Measurements from ENCODE around the gene NUCKS1. TPM values are rescaled to one million over a fixed set of nuclear protein-coding genes. Genes with fewer than 3 reads are reported as not detected.
A peak's percentile ranks its signal among the peaks of the same experiment; 100 is the strongest.

NUCKS1 gene
- total and polyA plus RNA-seq, 9 donors: 79.4 to 335 (median 223) TPM

- H3K4me3 ChIP-seq: no peak overlapping the region
- WGBS, 3 donors: 67 to 76% (median 72%) methylated on average over 5 of the region's 5 CpGs
- no peaks in the 10 kb centered on the region for H3K4me1 ChIP-seq (ENCODE audit: insufficient read depth)
- no peaks in the 10 kb centered on the region for H3K27me3 ChIP-seq
- TF ChIP-seq CTCF (IDR thresholded peaks at IDR 0.05): no peak
- no peak for TF ChIP-seq EP300 (IDR thresholded peaks at IDR 0.05)
- no peak for TF ChIP-seq POLR2A (IDR thresholded peaks at IDR 0.05)
- no peak overlapping the region for H3K27ac ChIP-seq
- intact Hi-C loops (cut with DNase I): loop anchor here (5.0 to 10.0 kb wide), 3 partner anchors 121 to 313 kb away; no protein-coding TSS in a partner anchor
- no peaks in the 10 kb centered on the region for H3K9me3 ChIP-seq
- no peaks in the 10 kb centered on the region for H3K36me3 ChIP-seq
- DNase-seq: no peak
These were observed 44.2 kb upstream of the NUCKS1 start for GRCh38 chr1:205794011-205794730.

- Histone ChIP-seq H3K9me3 (no peaks in the 10 kb centered on the region), H3K4me1 (ENCODE audit: insufficient read depth) (no peaks in the 10 kb centered on the region), H3K4me3 (no peak overlapping the region), H3K27ac (no peak overlapping the region), H3K36me3 (no peaks in the 10 kb centered on the region), H3K27me3 (no peaks in the 10 kb centered on the region)
- no peak for DNase-seq
- intact Hi-C loops (cut with DNase I): loop anchor here (5.0 to 10.0 kb wide), 3 partner anchors 122 to 314 kb away; no protein-coding TSS in a partner anchor
- TF ChIP-seq CTCF (IDR thresholded peaks at IDR 0.05) (no peak), EP300 (IDR thresholded peaks at IDR 0.05) (no peak), POLR2A (IDR thresholded peaks at IDR 0.05) (no peak)
- whole genome bisulfite sequencing, 3 donors: 56 to 74% (median 71%) methylated on average over 6 of the region's 6 CpGs
These were observed 43.1 kb upstream of the NUCKS1 start for GRCh38 chr1:205792961-205793673.

DNA sequence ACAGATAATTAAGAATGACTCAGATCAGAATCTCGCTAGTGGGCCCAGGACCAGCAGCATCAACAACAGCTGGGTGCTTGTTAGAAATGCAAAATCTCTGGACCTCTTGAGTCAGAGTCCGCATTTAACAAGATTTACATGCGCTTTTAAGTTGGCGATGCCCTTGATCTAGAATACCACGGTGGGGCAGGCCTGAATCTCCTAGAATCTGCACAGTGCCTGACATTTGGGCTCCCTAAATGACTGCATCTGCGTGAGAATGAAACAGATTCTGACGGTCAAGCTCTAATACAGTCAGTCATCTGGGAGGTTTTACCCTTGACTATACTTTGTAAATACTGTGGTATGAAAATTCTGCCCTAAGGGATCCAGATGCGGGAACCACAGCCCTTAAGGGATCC lies 42.5 kb upstream of the NUCKS1 start:
- Histone ChIP-seq H3K27ac (no peak overlapping the region), H3K27me3 (no peaks in the 10 kb centered on the region), H3K4me1 (ENCODE audit: insufficient read depth) (no peaks in the 10 kb centered on the region), H3K9me3 (no peaks in the 10 kb centered on the region), H3K36me3 (no peaks in the 10 kb centered on the region), H3K4me3 (no peak overlapping the region)
- WGBS, 3 donors: 37 to 62% (median 49%) methylated on average over 8 of the region's 8 CpGs
- intact Hi-C loops (cut with DNase I): loop anchor here (5.0 to 10.0 kb wide), 3 partner anchors 122 to 315 kb away; no protein-coding TSS in a partner anchor
- no peak for DNase-seq
- TF ChIP-seq CTCF (IDR thresholded peaks at IDR 0.05) (no peak), EP300 (IDR thresholded peaks at IDR 0.05) (no peak), POLR2A (IDR thresholded peaks at IDR 0.05) (no peak)

DNA sequence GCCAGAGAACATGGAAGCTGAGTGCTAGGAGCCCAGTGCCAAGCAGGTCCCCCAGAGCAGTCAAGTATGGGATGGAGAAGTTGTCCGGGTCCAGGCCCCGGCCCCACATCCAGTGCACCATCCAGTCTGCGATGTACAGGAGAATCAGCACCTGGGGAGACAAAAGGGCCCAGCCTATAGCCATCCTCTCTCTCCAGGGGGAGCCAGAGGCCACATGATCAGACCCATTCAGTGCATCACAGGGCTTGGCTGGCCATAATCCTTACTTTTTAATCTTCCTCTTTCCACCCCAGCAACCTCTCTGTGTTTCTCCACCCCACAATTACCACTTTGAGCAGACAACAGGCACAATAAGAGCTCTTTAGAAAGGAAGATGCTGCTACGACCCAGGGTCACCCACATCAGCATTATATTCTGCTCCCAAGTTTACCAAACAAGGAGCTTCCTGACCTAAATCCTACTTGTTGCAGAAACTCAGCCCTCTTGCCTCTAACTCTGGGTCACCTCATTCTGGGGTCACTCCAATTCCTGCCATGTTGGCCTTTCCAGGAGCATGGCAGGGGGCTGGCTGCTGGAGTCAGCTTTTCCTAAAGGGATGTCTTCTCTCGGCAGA lies 41.7 kb upstream of the NUCKS1 start:
- peak; percentile 61 to 75 (median 69) for TF ChIP-seq CTCF (IDR thresholded peaks at IDR 0.05)
- no peak for TF ChIP-seq POLR2A (IDR thresholded peaks at IDR 0.05)
- intact Hi-C loops (cut with DNase I): loop anchor here (2.0 to 10.0 kb wide), 4 partner anchors 123 to 316 kb away; no protein-coding TSS in a partner anchor
- H3K36me3 ChIP-seq: no peaks in the 10 kb centered on the region
- no peaks in the 10 kb centered on the region for H3K27me3 ChIP-seq
- WGBS, 3 donors: 31 to 57% (median 50%) methylated on average over 5 of the region's 5 CpGs
- H3K27ac ChIP-seq: no peak overlapping the region
- no peaks in the 10 kb centered on the region for H3K4me1 ChIP-seq (ENCODE audit: insufficient read depth)
- no peak overlapping the region for H3K4me3 ChIP-seq
- peak; percentile 67 to 79 (median 74) for DNase-seq
- H3K9me3 ChIP-seq: no peaks in the 10 kb centered on the region

Measured in ovary (tissue), 9 donors.